ENCODE measurements around the gene PAX5.

Gene PAX5

DNA sequence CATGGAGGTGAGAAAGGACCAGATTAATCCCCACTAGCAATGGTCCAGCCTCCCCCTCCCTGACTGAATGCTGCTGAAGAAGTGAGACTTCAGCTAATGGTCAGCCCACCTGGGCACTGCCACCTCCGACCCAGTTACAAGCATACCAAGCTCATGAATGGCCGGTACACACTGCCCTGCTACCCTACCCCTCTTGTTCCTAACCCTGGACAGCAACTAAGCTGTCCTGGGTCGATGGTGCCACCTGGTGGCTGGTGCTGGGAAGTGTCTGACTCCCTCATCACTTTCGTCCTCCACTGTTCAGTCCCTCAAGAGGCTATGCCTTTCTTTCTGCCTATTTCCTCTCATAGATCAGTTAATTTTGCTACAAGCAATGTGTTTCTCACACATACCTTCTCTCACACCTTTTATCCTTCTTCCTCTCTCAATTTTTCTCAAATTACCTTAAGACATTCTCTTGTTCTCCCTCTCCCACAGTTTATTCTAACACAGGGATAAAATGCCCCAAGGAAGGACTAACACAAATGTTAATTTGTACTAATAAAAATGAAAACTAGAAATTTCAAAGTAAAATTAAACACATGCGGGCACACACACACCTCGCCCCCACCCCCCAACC lies 42.4 kb downstream of the PAX5 start:
- DNase-seq (ENCODE audit: low spot score), result no peak
- TF ChIP-seq, protein P1, sequence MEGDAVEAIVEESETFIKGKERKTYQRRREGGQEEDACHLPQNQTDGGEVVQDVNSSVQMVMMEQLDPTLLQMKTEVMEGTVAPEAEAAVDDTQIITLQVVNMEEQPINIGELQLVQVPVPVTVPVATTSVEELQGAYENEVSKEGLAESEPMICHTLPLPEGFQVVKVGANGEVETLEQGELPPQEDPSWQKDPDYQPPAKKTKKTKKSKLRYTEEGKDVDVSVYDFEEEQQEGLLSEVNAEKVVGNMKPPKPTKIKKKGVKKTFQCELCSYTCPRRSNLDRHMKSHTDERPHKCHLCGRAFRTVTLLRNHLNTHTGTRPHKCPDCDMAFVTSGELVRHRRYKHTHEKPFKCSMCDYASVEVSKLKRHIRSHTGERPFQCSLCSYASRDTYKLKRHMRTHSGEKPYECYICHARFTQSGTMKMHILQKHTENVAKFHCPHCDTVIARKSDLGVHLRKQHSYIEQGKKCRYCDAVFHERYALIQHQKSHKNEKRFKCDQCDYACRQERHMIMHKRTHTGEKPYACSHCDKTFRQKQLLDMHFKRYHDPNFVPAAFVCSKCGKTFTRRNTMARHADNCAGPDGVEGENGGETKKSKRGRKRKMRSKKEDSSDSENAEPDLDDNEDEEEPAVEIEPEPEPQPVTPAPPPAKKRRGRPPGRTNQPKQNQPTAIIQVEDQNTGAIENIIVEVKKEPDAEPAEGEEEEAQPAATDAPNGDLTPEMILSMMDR (IDR thresholded peaks at IDR 0.05; ENCODE audit: extremely low read depth, missing control alignments), result peak; percentile 83

DNA sequence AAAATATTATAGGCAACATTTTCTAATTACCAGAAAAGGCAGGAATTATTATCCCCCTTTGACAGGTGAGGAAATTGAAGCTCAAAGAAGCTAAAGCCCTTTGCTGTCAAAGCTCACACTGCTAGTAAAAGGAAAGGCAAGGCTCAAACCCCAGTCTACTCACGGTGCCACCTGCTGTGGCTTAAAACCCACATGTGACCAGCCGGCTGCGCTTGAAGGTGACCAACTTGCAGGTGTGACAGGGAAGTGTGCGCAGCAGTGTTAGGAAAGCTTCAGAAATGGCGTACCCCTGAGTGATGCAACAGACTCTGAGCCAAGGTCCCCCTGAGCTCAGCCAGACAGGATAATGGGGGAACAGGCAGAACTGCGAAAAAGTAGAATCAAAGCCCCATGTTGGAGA lies 45.2 kb downstream of the PAX5 start:
- TF ChIP-seq, protein P1 (IDR thresholded peaks at IDR 0.05; ENCODE audit: extremely low read depth, missing control alignments), result no peak
- DNase-seq (ENCODE audit: low spot score), result no peak

DNA sequence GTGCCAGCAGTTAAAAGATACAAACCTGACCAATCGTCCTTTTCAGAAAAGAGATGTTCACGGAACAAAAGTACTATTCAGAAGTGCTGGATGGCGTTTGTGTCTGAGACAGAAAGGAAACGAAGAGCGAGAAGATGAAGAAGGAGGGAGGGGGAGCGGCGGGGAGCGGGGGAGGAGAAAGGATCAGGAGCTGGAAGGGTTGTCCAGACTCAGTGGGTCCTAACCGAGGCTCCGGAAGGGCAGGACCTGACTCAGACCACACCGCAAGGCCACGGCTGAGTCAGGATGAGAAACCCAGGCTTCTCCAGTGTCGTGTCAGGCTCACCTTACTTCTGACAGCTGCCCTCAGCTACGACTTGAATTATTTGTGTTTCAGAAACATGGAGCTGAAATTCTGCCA lies 46.2 kb downstream of the PAX5 start:
- TF ChIP-seq, protein P1 (IDR thresholded peaks at IDR 0.05; ENCODE audit: extremely low read depth, missing control alignments), result no peak
- DNase-seq (ENCODE audit: low spot score), result peak; percentile 71

DNA sequence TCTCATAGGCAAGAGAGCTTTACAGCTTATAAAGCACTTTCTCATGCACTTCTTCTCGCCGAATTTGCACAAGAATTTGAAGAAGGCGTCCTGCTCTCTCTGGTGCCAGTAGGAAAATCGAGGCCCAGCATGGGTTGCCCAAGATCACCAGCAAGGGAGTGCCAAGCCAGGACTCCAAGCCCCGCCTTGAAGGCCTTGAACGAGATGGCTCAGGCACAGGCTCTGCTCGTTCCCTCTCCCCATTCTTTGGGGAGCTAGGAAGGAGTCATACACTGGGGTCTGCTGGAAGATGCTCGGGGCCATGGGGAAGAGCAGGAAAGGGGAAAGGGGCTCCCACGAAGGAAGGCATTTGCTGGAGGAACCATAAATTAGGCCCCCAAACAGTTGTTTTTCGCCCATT lies 46.7 kb downstream of the PAX5 start:
- DNase-seq (ENCODE audit: low spot score), result no peak
- TF ChIP-seq, protein P1 (IDR thresholded peaks at IDR 0.05; ENCODE audit: extremely low read depth, missing control alignments), result no peak

DNA sequence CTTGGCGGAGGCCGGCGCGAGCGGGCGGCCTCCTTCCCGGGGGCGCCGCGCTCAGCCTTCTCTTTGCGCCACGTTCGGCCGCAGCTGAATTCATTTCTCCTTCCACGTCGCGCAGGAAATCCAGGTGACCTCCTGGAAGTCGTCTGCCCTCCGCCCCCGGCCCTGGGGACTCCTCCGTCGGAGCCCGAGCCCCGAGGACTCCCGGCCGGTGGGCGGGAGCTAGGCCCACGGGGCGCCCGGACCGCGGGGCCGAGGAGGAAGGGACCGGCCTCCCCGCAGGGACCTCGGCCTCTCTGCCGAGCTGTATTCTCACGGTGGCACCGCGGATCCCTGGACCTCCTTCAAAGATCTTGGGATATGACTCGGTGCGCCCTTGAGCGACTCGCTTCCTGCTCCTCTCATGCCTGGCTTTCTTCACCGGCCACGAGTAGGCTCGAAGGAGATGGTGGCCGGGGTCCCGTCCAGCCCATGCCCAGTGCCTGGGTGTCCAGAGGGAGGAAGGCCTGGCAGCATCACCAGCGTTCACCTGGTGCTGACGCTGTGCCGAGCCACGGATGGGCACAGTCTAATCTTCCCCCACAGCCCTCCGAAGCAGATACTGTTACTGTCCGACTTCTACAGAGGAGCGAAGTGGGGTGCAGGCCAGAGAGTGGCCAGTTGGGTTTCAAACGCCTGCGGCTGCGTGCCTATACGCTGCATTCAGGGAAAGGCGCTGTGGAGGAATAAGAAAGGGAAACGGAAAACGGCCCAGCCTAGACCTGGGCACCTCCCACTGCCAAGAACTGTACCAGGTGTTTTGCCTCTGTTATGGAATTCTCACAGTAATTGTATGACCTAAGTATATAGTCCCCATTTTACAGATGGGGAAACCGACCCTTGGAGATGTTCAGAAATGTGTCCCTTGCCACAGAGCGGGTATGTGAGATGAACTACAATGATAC lies 47.3 kb downstream of the PAX5 start:
- no peak for DNase-seq (ENCODE audit: low spot score)

DNA sequence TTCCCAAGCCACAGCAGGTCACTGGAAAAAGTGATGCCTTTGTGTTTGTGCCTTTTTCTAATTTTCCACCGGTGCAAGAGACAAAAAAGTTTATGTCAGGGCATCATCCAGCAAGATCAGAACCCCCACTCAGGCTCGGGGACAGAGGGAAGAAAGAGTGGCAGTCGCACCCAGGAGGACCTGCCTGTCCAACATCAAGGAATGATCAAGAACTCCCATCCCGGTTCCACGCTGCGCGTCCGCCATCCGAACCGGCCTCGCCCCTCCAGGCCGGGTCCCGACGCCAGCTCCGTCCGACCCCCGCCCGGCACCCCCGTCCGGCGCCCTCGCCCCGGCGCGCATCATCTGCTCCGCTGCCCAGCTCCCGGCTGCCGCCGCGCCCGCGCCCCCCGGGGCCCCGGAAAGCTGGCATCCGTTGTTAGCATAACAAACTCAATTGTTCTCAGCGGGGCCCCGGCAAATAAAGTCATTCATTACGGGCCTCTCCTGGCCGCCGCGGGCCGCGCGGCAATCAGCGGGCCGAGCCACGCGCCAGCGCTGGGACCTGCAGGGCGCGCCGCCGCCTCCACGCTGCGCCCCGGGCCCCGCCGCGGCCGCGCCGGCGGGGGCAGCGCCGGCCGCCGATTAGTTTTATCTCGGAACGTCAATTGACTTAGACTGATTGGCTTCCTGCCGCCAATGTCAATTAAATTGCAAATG lies 48.1 kb downstream of the PAX5 start:
- TF ChIP-seq, protein P1 (IDR thresholded peaks at IDR 0.05; ENCODE audit: extremely low read depth, missing control alignments), result no peak

More for the DNA sequence above, 47.3 kb downstream of the PAX5 start:
- TF ChIP-seq, protein P1 (IDR thresholded peaks at IDR 0.05; ENCODE audit: extremely low read depth, missing control alignments), result no peak

More for the DNA sequence above, 48.1 kb downstream of the PAX5 start:
- DNase-seq (ENCODE audit: low spot score), result no peak

All from GM20000 (cell line).